Testis (tissue), 3 donors: Measurements from ENCODE around the gene LPP. TPM values are rescaled to one million over a fixed set of nuclear protein-coding genes. Genes with fewer than 3 reads are reported as not detected.
A peak's percentile ranks its signal among the peaks of the same experiment; 100 is the strongest.

ENCODE experiments used
- DNase-seq: peaks from one replicate; pipeline ENCODE4 v3.0.0-alpha.2; 2019
- H3K27ac ChIP-seq, 2 donors: fragments of 200-600 bp; sonication (generic); one replicate each; pipeline ENCODE4 v1.5.1; 2019
- H3K27me3 ChIP-seq: fragments of 200-600 bp; sonication (generic); one replicate; pipeline ENCODE4 v1.5.1; 2019
- H3K36me3 ChIP-seq: fragments of 200-600 bp; sonication (generic); one replicate; pipeline ENCODE4 v1.5.1; 2017; ENCODE audit warnings: low read depth; ENCODE audit errors: missing control alignments
- H3K4me1 ChIP-seq: fragments of 200-600 bp; sonication (generic); one replicate; pipeline ENCODE4 v1.5.1; 2019
- H3K4me3 ChIP-seq, 2 donors: fragments of 200-600 bp; sonication (generic); one replicate each; pipeline ENCODE4 v1.5.1; 2017 to 2019
- H3K9me3 ChIP-seq: fragments of 200-600 bp; sonication (generic); one replicate; pipeline ENCODE4 v1.5.1; 2017
- CTCF ChIP-seq, 3 experiments: fragments of 450-650 bp in 2 of 3; fragments of 200-600 bp in 1 of 3; sonication (generic) in 1 of 3; IDR thresholded peaks; one replicate each; pipeline ENCODE4 v1.5.1; 2016 to 2019; ENCODE audit warnings: antibody characterized with exemption in 3 of 3, mild to moderate bottlenecking in 2 of 3, moderate library complexity in 1 of 3
- POLR2A ChIP-seq: fragments of 450-650 bp; IDR thresholded peaks from one replicate; pipeline ENCODE4 v1.6.1; 2017; ENCODE audit warnings: antibody characterized with exemption, mild to moderate bottlenecking, moderate library complexity
- WGBS, 2 donors: methylation state at CpG; one replicate each; pipeline ENCODE4 v1.1.5; 2018; 5-methylcytosine and 5-hydroxymethylcytosine counted together
- intact Hi-C: fragments of 100-400 bp; cut with DNase I; formaldehyde crosslinking; loops from one replicate; pipeline ENCODE4 v1.15.1; 2023; ENCODE audit warnings: low total_unique reads
- polyA plus RNA-seq: library from polyadenylated mRNA; stranded (reverse); fragments of 350-450 nt; fragmentation: Illumina TruSeq; extraction: RNeasy Lipid Tissue Mini Kit (QIAGEN cat#74804); gene quantifications from one replicate; pipeline ENCODE4 v1.2.3, GENCODE V29; 2014; ENCODE audit warnings: low read depth, low replicate concordance; ENCODE audit not compliant: insufficient read depth
- total RNA-seq, 2 donors: library from RNA; depleted of rRNA; stranded (reverse); fragments of >200 nt; gene quantifications; one replicate each; pipeline ENCODE4 v1.2.3, GENCODE V29; 2016

LPP gene
- total and polyA plus RNA-seq, 3 donors from 2014 or later, result 89.9 to 135 (median 132) TPM

- no peak for DNase-seq
- H3K36me3 ChIP-seq, result no peaks in the 10 kb centered on the region
- no peaks in the 10 kb centered on the region for H3K9me3 ChIP-seq
- H3K27me3 ChIP-seq, result no peaks in the 10 kb centered on the region
- intact Hi-C loops, result no loop called here
- H3K27ac ChIP-seq, result no peak overlapping the region
- H3K4me1 ChIP-seq, result peaks cover 17% of the 10 kb centered on the region
- 51 to 69% methylated on average over 1 of the region's 1 CpG for WGBS, 2 donors
- no peak overlapping the region for H3K4me3 ChIP-seq
- no peak for TF ChIP-seq POLR2A
- no peak for TF ChIP-seq CTCF (IDR thresholded peaks at IDR 0.05)
Observed at GRCh38 chr3:188844096-188844495, 690.1 kb downstream of the LPP start.

- peak overlapping the region in 1 of 2 donors; percentile 10 for H3K27ac ChIP-seq
- peak; percentile 71 for DNase-seq
- H3K4me1 ChIP-seq, result peaks cover 17% of the 10 kb centered on the region
- intact Hi-C loops, result no loop called here
- H3K36me3 ChIP-seq, result no peaks in the 10 kb centered on the region
- TF ChIP-seq CTCF (IDR thresholded peaks at IDR 0.05) (no peak), POLR2A (no peak)
- no peaks in the 10 kb centered on the region for H3K9me3 ChIP-seq
- H3K4me3 ChIP-seq, result no peak overlapping the region
- WGBS, 2 donors, result 34 to 54% methylated on average over 3 of the region's 3 CpGs
- no peaks in the 10 kb centered on the region for H3K27me3 ChIP-seq
Observed at GRCh38 chr3:188845514-188845913, 691.6 kb downstream of the LPP start.

- no peak for DNase-seq
- H3K9me3 ChIP-seq, result no peaks in the 10 kb centered on the region
- no peak overlapping the region for H3K27ac ChIP-seq
- no peaks in the 10 kb centered on the region for H3K27me3 ChIP-seq
- no peak overlapping the region for H3K4me3 ChIP-seq
- TF ChIP-seq POLR2A (no peak), CTCF (IDR thresholded peaks at IDR 0.05) (no peak)
- intact Hi-C loops, result no loop called here
- 59 to 81% methylated on average over 8 of the region's 8 CpGs for WGBS, 2 donors
- no peaks in the 10 kb centered on the region for H3K36me3 ChIP-seq
- H3K4me1 ChIP-seq, result peaks cover 17% of the 10 kb centered on the region
Observed at GRCh38 chr3:188848947-188849346, 695.0 kb downstream of the LPP start.

- H3K27ac ChIP-seq, result no peak overlapping the region
- no peaks in the 10 kb centered on the region for H3K4me1 ChIP-seq
- TF ChIP-seq POLR2A (no peak), CTCF (IDR thresholded peaks at IDR 0.05) (no peak)
- intact Hi-C loops, result no loop called here
- no peak for DNase-seq
- no peak overlapping the region for H3K4me3 ChIP-seq
- WGBS, 2 donors, result 81 to 83% methylated on average over 4 of the region's 4 CpGs
- H3K9me3 ChIP-seq, result no peaks in the 10 kb centered on the region
- no peaks in the 10 kb centered on the region for H3K27me3 ChIP-seq
- H3K36me3 ChIP-seq, result no peaks in the 10 kb centered on the region
Observed at GRCh38 chr3:188853856-188854771, 700.2 kb downstream of the LPP start.

- intact Hi-C loops, result no loop called here
- H3K36me3 ChIP-seq, result no peaks in the 10 kb centered on the region
- H3K9me3 ChIP-seq, result no peaks in the 10 kb centered on the region
Observed at GRCh38 chr3:188854772-188855149, 700.8 kb downstream of the LPP start.

More at GRCh38 chr3:188854772-188855149, 700.8 kb downstream of the LPP start:
- H3K27ac ChIP-seq, result no peak overlapping the region
- TF ChIP-seq POLR2A (no peak), CTCF (IDR thresholded peaks at IDR 0.05) (no peak)
- H3K27me3 ChIP-seq, result no peaks in the 10 kb centered on the region
- H3K4me3 ChIP-seq, result no peak overlapping the region
- H3K4me1 ChIP-seq, result no peaks in the 10 kb centered on the region
- no peak for DNase-seq
